GM12892 (cell line): ENCODE data around the gene PPP1CC.

ENCODE experiments used
- POLR2A ChIP-seq: IDR thresholded peaks from 2 replicates; pipeline ENCODE4 v1.6.1; 2011; ENCODE audit warnings: low read depth, low read length, control low read depth
- POLR2AphosphoS5 ChIP-seq: IDR thresholded peaks from 2 replicates; pipeline ENCODE4 v1.6.1; 2011; ENCODE audit warnings: low read depth, low read length, control low read depth
- TAF1 ChIP-seq: IDR thresholded peaks from 2 replicates; pipeline ENCODE4 v1.6.1; 2011; ENCODE audit warnings: low read depth, mild to moderate bottlenecking, control low read depth, low read length, borderline replicate concordance

DNA sequence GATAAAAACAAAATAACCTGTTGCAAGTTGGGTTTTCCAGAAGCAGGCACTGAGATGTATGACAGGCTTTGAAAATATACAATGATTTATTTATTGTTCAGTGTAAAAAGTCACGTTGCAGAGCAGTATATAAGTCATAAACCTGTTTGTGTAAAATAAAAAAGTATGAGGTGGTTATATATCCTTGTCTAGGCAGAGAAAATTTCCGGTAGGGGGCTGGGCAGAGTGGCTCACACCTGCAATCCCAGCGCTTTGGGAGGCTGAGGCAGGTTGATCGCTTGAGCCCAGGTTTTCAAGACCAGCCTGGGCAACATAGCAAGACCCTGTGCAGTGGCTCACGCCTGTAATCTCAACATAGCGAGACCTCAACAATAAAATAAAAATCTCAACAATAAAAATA lies 16.2 kb upstream of the PPP1CC start:
- TF ChIP-seq POLR2A (no peak), POLR2AphosphoS5 (no peak), TAF1 (no peak)
